CD4-positive, alpha-beta T cell treated with Interleukin-4 for 4 hours (primary cell): ENCODE results near the gene ADIPOR1.
"Not testable (repeated sequence)": the region's sequence is repeated elsewhere in the genome, so short reads cannot be mapped to it uniquely, and the experiment has no call there.

Source experiments
- DNase-seq: peaks from one replicate; pipeline ENCODE4 v3.0.0-alpha.2; 2020

Gene ADIPOR1

GRCh38 chr1:202968351-202968750, 10.2 kb upstream of the ADIPOR1 start:
- DNase-seq, result no peak

DNA sequence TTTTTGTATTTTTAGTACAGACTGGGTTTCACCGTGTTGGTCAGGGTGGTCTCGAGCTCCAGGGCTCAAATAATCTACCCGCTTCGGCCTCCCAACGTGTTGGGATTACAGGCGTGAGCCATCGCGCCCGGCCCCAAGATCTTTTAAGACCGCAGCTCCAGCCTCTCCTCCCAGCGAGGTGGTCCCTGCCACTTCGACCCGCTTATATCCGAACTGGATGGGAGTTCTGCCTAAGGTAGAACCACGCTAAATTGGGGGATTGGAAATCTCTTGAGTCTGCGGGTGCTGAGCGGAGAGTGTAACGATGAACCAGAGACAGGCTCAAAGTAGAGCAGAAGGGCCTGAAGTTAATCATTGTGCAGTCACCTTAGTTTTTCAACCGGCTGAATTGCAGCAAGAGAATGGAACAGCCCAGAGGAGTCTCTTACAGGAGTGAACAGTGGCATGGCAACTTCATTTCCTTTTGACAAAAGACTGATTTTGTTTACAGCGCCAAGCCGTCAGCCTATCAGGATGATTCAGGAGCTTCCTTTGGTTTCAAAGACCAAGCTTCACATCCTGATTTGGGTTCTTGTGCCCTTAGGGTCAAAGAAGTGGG, 9.7 kb upstream of the ADIPOR1 start:
- DNase-seq, result peak; percentile 33

GRCh38 chr1:202966006-202966898, 8.1 kb upstream of the ADIPOR1 start:
- no peak for DNase-seq

- DNase-seq, result no peak
These were observed 7.3 kb upstream of the ADIPOR1 start for GRCh38 chr1:202965422-202965821.

GRCh38 chr1:202964791-202965410, 6.8 kb upstream of the ADIPOR1 start:
- DNase-seq, result no peak

DNA sequence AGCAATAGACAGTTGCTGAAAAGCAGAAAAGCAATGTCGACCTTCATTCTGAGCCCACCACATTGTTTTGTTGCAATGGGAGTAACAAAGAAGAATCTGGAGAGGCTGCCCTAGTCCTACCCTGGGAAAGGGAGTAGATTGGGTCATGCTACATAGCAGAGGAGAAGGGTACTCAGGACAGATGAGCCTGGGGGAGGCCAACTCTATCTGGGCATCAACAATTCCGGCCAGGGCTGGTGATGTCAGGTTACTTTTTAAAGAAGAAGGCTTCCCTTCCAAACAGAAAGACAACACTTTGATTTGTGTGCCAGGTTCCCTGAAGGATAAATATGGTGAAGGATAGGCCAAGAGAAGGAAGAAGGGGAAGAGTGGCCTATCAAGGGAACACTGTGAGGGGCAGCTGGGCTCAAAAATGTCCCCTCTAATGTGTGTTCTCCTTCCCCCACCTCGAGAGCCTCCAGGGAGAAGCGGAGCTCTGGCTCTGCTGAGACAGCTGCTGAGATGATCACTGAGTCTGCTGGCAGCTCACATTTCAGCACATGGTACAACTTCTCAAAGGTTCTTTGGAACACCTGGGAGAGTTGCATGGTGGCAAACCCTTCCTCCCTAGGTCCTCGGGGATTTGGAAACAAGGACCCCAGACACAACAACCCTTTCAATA, 3.2 kb upstream of the ADIPOR1 start:
- no peak for DNase-seq

DNA sequence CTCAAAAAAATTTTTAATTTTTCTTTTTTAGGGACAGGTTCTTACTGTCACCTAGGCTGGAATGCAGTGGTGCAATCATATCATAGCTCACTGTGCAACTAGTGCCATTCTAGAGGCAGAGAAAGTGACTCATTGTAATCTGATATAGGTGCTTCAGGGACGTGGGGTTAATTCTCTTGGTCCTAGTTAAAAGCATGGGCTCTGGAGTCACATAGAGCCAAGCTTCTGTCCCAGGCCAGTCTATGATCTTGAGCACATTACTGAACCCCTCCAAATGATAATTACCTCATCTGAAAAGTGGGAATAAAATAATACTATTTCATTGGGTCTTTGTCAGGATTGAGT, 1.1 kb upstream of the ADIPOR1 start:
- no peak for DNase-seq

DNA sequence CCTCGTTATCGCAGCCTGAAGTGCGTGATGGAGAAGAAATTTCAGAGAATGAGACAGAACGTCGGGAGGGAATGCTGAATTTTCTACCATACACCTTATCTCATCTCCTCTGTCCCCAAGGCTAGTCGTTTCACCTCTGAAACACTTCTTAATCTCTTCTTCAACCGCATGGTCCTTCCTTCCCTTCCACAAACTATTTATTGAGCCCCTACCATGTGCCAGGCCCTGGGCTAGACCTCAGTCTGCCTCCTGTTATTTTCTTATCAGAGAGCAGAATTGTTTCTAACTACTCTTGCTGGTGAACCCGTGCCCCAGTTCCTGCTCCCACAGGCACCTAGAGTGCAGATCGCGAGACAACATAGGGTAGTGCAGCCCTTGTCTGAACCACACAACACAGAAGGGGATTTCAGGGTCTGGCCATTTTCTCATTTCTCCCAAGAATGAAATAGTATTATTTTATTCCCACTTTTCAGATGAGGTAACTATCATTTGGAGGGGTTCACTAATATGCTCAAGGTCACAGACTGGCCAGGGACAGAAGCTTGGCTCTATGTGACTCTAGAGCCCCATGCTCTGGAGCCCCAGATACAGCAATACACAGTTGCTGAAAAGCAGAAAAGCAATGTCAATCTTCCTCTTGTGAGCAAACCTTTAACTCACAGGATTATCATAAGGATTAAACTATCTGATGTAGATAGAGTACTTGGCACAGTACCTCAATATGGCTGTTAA, 598 bp upstream of the ADIPOR1 start:
- DNase-seq, result no peak

GRCh38 chr1:202956969-202957368, 1.1 kb downstream of the ADIPOR1 start:
- DNase-seq, result no peak

GRCh38 chr1:202954057-202954745, 3.9 kb downstream of the ADIPOR1 start:
- DNase-seq, result no peak

DNA sequence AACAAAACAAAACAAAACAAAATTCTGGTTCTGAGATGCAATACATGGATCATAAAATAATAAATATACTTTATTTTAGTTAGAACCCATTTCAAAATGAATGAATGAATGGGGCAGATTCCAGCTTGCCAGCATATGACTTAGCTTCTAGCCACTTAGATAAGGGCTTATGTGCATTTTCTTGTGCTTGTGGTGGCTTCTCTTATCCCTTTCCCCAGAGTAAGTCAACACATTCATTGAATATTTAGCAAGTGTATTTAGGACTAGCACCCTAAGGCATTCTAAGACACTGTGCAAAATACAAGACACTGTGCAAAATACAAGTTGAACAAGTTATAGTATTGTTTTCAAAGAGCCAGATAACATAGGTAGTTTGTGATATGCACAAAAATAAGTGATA, 4.7 kb downstream of the ADIPOR1 start:
- DNase-seq, result no peak

DNA sequence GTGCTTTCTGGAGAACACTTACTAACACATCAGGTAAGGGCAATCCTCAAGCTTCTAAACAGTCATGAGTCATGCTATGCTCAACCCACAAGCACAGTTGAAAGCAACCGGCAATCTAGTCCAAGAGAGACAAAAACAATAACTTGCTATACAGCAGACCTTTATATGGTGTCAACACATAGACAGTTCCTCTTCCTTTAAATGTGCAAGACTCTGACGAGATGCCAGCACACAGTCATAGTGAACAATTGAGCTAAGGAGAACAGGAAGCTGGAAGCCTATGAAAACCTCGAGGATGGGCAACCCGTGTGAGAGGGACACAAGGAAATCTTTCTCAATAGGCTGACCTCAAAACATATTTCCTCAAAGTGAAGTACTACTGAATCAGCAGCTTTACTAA, 5.3 kb downstream of the ADIPOR1 start:
- peak; percentile 35 for DNase-seq

DNA sequence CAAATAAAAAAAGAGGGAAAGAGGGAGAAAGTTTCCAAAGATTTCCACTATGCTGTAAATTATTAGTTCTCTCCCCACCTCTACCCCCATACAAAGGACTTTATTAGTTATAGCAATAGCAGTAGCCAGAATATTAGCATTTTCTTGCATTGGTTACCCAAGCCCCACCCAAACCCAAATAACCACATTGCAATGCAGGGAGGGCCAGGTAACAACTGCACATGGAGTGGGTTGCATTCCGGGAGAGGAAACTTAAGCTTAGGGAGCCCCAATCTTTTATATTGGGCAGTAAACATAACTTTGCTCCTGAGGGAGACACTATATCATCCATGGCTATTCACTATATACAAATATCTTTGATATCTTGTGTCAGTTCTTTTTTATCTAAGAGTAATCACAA, 6.0 kb downstream of the ADIPOR1 start:
- no peak for DNase-seq

DNA sequence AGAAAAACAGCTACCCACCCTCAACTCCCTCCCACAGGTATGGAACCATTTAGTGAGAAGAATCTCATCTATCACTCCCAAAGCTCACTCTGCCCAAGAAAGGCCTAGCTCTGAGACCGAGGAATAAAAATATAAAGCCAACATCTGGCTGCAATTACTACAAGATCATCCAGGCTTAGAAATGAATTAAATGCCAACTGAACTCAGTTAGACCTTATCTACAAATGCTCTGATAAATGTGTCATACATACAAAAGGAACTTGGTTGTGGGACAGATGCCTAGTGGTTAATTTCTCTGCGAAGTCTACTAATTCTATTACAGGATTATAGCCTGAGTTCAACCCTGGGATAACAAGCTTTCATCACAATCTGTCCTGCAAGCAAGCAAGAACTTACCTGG, 6.7 kb downstream of the ADIPOR1 start:
- no peak for DNase-seq

- no peak for DNase-seq
These were observed 12.6 kb downstream of the ADIPOR1 start for GRCh38 chr1:202945483-202945882.

DNA sequence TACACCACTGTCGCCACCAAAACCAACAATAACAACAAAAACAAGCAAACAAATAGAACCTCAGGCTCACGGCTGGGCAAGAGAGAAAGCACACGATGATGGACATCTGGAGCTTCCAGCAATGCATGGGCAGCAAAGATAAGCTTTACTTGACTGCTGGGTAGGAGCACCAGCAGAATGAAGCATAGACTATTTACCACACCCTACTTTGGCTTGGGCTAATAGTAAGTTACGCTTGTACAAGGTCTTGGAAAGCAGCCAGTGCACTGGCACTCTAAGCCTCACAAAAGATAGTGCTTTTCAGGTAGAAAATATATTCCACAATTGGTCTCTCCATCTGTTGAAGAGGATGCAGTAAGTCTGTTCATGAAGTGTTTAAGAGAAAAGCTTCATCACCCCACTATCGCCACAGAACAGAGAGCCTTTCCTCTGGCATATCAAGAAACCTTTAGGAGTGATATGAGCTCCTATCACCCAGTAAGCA, 13.6 kb downstream of the ADIPOR1 start:
- DNase-seq, result no peak

- no peak for DNase-seq
These were observed 15.7 kb downstream of the ADIPOR1 start for GRCh38 chr1:202942426-202942825.

- DNase-seq, result no peak
These were observed 16.7 kb downstream of the ADIPOR1 start for GRCh38 chr1:202941372-202941771.

- DNase-seq, result no peak
These were observed 17.6 kb downstream of the ADIPOR1 start for GRCh38 chr1:202940561-202940960.

GRCh38 chr1:202938287-202938925, 19.7 kb downstream of the ADIPOR1 start:
- DNase-seq, result no peak

DNA sequence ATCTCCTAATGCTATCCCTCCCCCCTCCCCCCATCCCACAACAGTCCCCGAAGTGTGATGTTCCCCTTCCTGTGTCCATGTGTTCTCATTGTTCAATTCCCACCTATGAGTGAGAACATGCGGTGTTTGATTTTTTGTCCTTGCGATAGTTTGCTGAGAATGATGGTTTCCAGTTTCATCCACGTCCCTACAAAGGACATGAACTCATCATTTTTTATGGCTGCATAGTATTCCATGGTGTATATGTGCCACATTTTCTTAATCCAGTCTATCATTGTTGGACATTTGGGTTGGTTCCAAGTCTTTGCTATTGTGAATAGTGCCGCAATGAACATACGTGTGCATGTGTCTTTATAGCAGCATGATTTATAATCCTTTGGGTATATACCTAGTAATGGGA, 21.7 kb downstream of the ADIPOR1 start:
- DNase-seq, result not testable (repeated sequence)

DNA sequence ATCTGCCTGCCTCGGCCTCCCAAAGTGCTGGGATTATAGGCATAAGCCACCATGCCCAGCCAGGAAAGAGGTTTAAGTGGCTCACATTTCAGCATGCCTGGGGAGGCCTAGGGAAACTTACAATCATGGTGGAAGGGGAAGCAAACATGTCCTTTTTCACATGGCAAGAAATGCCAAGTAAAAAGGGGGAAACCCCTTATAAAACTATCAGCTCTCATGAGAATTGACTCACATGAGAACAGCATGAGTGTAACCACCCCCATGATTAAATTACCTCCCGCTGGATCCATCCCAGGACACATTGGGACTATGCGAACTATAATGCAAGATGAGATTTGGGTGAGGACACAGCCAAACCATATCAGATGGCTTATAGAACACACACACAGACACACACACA, 22.3 kb downstream of the ADIPOR1 start:
- DNase-seq, result no peak
